Left lobe of liver (tissue), 2 donors: ENCODE data around the gene OAS1. TPM values are rescaled to one million over a fixed set of nuclear protein-coding genes. Genes with fewer than 3 reads are reported as not detected.
A peak's percentile ranks its signal among the peaks of the same experiment; 100 is the strongest.
"Not testable (repeated sequence)": the region's sequence is repeated elsewhere in the genome, so short reads cannot be mapped to it uniquely, and the experiment has no call there.

Experiments
- ATAC-seq: fragments of 200-7000 bp; cut with Tn5 transposase; one replicate; pipeline ENCODE4 v1.9.1; 2020; ENCODE audit warnings: mild to moderate bottlenecking, moderate library complexity
- DNase-seq: peaks from one replicate; pipeline ENCODE4 v3.0.0-alpha.2; 2020; ENCODE audit warnings: low spot score
- total RNA-seq: library from RNA; stranded (reverse); gene quantifications from one replicate; pipeline ENCODE4 v1.2.1, GENCODE V29; 2021
- donor health status: DM: no; HTN: no; CAD: no; lungs with moderate emphysema.
- donor health status: DM: no; HTN: yes; CAD: no.

OAS1 gene
- total RNA-seq, 1 donor from 2014 or later = 20.1 TPM

DNA sequence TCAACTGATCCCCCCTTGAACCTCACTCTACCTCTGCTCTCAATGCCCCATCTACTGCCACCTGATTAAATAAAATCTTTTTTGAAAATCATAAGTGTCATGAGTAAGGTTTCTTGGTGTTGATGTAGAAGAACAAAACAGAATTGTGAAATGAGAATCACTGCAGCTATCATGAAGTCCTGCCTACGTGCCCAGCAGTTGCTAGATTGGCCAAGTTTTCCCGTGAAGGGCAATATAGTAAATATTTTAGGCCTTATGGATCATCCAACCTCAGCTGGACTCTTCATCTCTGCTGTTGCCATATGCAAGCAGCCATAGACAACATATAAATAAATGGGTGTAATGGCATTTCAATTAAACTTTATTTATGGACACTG lies 26.4 kb downstream of the OAS1 start:
- no peak for DNase-seq
- no peak for ATAC-seq

DNA sequence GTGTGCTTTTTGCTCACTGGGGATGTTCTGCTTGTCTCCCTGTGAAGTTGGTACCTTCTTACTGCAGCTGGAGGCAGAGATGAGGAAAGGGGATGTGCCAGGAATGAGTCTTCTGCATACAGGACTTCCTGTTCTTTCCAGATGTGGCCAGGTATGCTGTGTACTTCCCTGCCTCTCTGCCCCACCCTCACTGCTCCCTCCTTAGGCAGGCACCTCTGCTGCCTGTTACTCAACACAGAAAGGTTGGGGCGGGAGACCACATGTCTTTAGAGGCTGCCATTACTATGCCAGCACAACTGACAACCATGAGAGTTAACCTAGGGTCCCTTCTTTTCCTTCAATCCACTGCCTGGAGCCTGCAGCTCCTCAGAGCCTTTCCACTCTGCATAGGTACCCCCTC lies 29.5 kb downstream of the OAS1 start:
- DNase-seq (no peak), ATAC-seq (no peak)

DNA sequence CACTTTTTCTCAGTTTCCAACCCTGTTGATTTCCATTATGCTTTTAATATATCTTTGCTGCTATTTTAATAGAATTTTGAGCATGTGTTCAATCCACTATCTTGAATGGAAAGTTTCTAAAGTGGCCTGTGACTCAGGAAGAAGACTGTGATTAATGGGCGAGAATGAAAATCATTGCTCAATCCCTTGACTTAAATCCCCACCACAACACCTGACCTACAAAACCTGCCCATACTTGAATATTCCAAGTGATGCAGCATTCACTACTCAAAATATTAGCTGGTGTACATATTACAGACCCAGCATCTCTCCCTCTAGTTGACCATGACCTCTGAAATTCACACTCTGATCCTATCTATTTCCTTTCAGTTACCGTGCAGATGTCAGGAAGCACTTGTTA lies 30.2 kb downstream of the OAS1 start:
- DNase-seq (no peak), ATAC-seq (no peak)

- ATAC-seq = peak; percentile 98
- DNase-seq = peak; percentile 93
Observed at GRCh38 chr12:112937741-112938719, 31.3 kb downstream of the OAS1 start, which contains the start of gene OAS3. OAS3 (plus strand) TSS chr12:112938474; CDS start chr12:112938531, 57 bp downstream.

DNA sequence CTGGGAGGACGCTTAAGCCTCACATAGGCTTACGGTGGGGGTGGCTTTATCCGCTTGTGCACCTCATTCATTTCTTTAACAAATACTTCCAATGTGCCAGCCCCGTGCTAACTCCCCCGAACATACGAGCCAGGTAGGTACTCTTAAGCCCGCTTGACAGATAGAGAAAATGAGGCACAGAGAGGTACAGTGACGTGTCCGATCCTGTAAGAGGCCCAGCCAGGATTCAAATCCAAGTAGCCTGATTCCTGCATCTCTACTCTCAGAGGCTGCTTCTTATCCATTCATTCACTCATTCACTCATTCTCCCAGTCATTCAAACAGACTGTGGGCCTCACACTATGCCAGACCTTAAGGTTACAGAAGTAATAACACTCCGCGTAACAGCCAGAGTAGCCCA lies 32.0 kb downstream of the OAS1 start:
- no peak for ATAC-seq
- DNase-seq = no peak

DNA sequence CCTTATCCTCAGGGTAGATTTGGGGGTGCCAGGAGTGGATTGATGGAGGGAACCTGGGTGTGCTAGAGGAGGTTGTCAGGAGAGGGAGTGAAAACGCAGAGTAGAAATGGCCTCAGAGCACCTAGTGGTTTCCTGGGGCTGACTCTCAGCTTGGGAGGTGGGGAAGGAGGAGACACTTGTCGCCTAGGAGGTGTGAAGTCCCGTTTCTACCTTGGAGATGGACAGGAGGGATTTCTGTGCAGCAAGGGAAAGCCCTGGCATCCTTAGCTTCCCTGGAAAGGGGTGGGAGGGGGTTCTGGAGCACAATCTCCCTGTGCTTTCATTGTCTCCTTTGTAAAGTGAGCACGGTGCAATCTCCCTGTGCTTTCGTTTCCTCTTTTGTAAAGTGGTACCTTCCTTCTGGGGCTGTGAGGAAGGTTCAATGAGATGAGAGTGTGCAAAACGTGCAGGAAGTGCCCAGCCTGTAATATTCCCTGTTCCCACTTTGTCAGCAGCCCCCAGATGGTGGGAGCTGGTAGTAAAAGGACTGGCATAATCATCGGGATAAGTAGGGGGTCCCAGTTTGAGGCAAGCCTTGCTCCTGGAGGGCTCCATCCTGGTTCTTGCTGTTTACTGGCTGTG lies 33.1 kb downstream of the OAS1 start:
- ATAC-seq (no peak), DNase-seq (no peak)

DNA sequence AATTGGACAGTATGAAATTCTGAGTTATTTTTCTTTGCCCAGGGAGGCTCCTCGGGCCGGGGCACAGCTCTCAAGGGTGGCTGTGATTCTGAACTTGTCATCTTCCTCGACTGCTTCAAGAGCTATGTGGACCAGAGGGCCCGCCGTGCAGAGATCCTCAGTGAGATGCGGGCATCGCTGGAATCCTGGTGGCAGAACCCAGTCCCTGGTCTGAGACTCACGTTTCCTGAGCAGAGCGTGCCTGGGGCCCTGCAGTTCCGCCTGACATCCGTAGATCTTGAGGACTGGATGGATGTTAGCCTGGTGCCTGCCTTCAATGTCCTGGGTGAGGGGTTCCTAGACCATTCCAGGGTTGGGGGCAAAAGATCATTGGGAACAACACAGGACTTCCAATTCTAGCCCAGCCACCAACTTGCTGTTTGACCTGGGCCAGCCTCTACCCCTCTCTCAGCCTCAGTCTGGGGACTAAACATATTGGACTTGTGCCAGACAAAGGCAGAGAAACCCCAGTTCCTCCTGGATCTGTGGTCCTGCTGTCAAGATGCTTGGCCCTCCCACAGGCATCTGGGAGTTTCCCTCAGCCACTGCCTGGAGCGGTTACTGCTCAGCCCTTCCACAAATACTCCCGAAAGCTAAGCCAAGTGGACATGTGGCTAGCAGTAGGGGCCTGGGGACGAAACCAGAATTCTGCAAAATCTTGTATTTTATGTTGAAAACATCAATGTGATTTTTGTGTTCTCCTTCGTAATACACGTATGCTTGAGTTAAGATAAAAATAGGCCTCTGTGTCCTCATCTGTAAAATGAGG lies 35.0 kb downstream of the OAS1 start:
- ATAC-seq (no peak), DNase-seq (no peak)

DNA sequence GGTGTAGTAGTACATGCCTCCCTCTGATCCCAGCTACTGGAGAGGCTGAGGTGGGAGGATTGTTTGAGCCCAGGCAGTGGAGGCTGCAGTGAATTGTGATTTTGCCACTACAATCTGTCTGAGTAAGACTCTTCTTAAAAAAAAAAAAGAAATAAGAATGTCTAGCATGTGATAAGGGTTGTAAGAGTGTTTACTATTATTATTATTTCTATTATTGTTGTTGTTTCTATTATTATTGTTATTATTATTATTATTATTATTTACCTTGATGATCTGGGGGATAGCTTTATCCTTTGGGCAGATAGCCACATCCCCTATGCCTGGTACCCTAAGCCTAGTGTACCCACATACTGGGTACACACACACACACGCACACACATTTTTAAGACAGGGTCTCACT lies 35.8 kb downstream of the OAS1 start:
- ATAC-seq = no peak
- no peak for DNase-seq

DNA sequence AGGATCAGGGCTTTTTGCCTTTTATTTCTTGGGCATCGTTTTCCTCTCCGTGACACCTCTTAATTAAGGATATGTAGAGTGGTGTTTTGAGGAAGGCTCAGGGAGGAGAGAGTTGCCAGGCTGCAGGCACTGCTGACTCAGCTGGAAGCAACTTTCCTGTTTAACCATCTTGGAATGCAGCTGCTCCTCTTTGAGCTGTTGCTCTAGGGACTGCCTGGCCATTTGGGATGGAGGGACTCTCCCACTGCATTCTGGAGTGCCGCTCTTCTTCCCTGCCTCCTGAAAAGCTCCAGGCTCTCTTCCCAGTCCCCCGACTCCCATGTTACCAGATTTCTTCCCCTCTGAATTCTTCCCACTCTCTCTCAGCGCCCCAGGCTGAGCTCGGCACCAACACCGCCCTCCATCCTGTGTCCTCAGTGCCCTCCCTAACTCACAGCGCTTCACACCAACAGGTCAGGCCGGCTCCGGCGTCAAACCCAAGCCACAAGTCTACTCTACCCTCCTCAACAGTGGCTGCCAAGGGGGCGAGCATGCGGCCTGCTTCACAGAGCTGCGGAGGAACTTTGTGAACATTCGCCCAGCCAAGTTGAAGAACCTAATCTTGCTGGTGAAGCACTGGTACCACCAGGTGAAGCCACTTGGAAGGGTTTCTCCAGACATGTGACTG lies 37.4 kb downstream of the OAS1 start:
- no peak for DNase-seq
- ATAC-seq = no peak

GRCh38 chr12:112945515-112945914 lies 38.8 kb downstream of the OAS1 start:
- ATAC-seq = no peak
- DNase-seq = no peak

DNA sequence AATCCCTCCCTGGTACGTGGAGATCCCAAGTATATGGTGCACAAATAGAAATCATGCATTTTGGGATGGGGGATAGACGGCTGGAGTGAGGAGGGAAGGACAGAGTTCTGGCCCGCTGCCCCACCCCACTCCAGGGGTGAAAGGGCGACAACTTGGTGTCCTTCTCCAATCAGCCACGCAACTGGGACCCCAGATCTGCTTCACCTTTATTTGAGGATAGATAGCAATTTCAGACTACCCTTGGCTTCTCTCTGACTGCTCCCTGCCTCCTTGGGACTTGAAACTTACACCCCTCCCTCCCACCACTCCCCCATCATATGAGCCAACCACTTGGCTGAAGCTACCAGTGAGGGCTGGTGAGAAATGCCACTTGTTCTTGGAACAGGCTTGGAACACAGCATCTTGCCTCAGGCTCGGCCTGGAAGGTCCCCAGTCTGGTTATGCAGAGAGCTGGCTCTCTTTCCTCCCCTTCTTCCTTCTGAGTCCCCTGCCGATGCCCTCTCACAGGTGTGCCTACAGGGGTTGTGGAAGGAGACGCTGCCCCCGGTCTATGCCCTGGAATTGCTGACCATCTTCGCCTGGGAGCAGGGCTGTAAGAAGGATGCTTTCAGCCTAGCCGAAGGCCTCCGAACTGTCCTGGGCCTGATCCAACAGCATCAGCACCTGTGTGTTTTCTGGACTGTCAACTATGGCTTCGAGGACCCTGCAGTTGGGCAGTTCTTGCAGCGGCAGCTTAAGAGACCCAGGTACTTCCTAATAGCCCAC lies 39.7 kb downstream of the OAS1 start:
- ATAC-seq (no peak), DNase-seq (no peak)

DNA sequence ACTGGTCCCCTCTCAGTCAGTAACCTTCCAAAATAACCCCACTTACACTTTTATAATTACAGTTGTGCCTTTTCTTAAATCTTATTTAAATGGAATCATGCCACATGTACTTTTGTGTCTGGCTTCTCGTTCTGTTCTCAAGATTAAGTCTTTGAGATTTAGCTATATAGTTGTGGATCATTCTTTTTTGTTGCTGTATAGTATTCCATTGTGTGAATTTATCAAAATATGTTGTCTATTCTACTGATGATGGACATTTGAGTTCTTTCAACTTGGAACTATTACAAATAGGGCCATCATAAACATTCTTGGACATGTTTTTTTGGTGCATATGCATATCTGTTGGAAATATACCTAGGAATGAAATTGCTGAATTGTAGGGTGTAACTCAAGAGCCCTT lies 40.6 kb downstream of the OAS1 start:
- ATAC-seq (no peak), DNase-seq (no peak)

- no peak for ATAC-seq
Observed at GRCh38 chr12:112947761-112948160, 41.0 kb downstream of the OAS1 start.

DNA sequence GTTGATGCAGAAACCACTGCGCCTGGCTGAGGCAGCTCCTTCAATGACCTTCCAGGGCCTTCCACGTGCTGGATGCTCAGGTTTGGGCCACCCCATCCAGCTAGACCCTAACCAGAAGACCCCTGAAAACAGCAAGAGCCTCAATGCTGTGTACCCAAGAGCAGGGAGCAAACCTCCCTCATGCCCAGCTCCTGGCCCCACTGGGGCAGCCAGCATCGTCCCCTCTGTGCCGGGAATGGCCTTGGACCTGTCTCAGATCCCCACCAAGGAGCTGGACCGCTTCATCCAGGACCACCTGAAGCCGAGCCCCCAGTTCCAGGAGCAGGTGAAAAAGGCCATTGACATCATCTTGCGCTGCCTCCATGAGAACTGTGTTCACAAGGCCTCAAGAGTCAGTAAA lies 42.0 kb downstream of the OAS1 start:
- DNase-seq (no peak), ATAC-seq (no peak)

More at GRCh38 chr12:112947761-112948160, 41.0 kb downstream of the OAS1 start:
- DNase-seq = no peak

GRCh38 chr12:112950701-112951100 lies 43.9 kb downstream of the OAS1 start:
- DNase-seq (no peak), ATAC-seq (no peak)

DNA sequence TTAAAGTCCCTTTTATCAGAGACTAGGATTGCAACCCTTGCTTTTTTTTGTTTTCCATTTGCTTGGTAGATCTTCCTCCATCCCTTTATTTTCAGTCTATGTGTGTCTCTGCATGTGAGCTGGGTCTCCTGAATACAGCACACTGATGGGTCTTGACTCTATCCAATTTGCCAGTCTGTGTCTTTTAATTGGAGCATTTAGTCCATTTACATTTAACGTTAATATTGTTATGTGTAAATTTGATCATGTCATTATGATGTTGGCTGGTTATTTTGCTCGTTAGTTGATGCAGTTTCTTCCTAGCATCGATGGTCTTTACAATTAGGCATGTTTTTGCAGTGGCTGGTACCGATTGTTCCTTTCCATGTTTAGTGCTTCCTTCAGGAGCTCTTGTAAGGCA lies 50.4 kb downstream of the OAS1 start:
- not testable (repeated sequence) for DNase-seq, ATAC-seq

DNA sequence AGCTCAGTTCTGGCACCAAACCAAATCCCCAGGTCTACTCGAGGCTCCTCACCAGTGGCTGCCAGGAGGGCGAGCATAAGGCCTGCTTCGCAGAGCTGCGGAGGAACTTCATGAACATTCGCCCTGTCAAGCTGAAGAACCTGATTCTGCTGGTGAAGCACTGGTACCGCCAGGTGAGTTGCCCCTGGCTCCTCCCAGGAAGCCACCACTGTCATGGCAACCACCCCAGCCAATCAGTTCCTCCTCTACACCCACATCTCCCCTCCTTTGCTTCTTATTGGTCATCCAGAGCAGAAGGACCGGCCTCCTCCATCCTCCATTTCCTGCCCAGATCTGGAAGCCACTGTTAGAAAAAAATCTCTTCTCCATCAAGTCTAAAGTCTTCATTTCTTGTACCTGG lies 54.3 kb downstream of the OAS1 start:
- DNase-seq = no peak
- ATAC-seq = no peak

DNA sequence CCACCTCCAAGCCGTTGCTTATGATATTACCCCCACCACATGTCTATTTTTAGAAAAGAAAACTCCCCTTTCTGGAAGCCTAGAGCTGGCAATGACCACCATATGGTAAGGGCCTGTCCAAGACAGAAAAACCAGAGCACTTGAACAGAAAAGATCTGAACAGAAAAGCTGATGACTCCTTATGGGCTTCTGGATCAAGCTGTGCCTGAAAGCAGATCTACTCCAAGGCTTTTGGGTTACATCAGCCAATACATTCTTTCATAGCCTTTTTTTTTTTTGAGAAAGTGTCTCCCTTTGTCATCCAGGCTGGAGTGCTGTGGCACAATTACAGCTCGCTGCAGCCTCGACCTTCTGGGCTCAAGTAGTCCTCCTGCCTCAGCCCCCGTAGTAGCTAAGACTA lies 54.8 kb downstream of the OAS1 start:
- no peak for DNase-seq
- no peak for ATAC-seq

GRCh38 chr12:112962561-112962960 lies 55.8 kb downstream of the OAS1 start:
- no peak for DNase-seq
- no peak for ATAC-seq

DNA sequence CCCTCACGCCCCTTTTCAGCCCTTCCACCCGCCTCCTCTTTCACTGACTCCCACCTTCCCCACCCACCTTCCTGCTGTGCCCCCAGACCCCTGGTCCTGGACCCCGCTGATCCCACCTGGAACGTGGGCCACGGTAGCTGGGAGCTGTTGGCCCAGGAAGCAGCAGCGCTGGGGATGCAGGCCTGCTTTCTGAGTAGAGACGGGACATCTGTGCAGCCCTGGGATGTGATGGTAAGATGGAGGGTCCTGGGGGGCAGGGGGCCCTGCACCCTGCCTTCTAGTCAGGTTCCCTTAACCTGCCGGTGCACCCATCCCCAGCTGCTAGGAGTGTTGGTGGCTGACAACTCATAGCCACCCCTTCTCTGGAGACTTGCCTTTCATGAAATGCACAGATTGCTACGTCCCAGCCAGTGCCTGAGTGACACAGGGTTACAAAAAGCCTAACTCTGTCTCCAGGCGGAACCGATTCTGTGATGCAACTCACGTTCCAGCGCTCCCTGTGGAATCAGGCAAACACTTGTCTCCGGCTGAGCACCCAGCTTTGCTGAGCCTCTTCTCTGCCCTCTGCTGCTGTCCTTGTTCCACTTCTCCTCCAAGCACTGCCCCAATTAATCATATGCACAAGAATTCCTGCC lies 56.6 kb downstream of the OAS1 start:
- DNase-seq (no peak), ATAC-seq (peak; percentile 44)
